Measurements from ENCODE around the gene DEFB119. TPM values are rescaled to one million over a fixed set of nuclear protein-coding genes. Genes with fewer than 3 reads are reported as not detected.

Gene DEFB119
- polyA plus RNA-seq, 4 donors, result not detected

Other genes starting within 250 kb of the DEFB119 start
- not detected for gene DEFB115, start 132.9 kb downstream of the DEFB119 start, polyA plus RNA-seq (ENCODE audit: insufficient read length in 4 of 4)
- gene DEFB116, start 82.0 kb downstream of the DEFB119 start, polyA plus RNA-seq (ENCODE audit: insufficient read length in 4 of 4), result not detected
- gene DEFB118, start 22.0 kb downstream of the DEFB119 start, polyA plus RNA-seq (ENCODE audit: insufficient read length in 4 of 4), result not detected
- gene DEFB121, start 15.6 kb upstream of the DEFB119 start, polyA plus RNA-seq (ENCODE audit: insufficient read length in 4 of 4), result not detected
- gene DEFB123, start 50.0 kb upstream of the DEFB119 start, polyA plus RNA-seq (ENCODE audit: insufficient read length in 4 of 4), result not detected
- gene DEFB124, start 84.5 kb upstream of the DEFB119 start, polyA plus RNA-seq (ENCODE audit: insufficient read length in 4 of 4), result 1 to 10 TPM in 1 of 4 donors, under 1 TPM in 1, not detected in 2; 0.49 to 1.2 TPM
- gene REM1, start 84.7 kb upstream of the DEFB119 start, polyA plus RNA-seq (ENCODE audit: insufficient read length in 4 of 4), result 1 to 10 TPM in 2 of 4 donors, under 1 TPM in 2; 0.44 to 2.7 (median 0.83) TPM
- gene HM13, start 123.9 kb upstream of the DEFB119 start, polyA plus RNA-seq (ENCODE audit: insufficient read length in 4 of 4), result 100 to 1,000 TPM; 112 to 154 (median 134) TPM
- gene ID1, start 214.7 kb upstream of the DEFB119 start, polyA plus RNA-seq (ENCODE audit: insufficient read length in 4 of 4), result 100 to 1,000 TPM; 101 to 255 (median 147) TPM
- 1 to 10 TPM; 1.6 to 2.6 (median 2.1) TPM for gene COX4I2, start 247.3 kb upstream of the DEFB119 start, polyA plus RNA-seq (ENCODE audit: insufficient read length in 4 of 4)

All from left renal pelvis (tissue), 4 donors.